K562 (cell line): ENCODE data around the gene MAPT. TPM values are rescaled to one million over a fixed set of nuclear protein-coding genes. Genes with fewer than 3 reads are reported as not detected.

Source experiments
- ATAC-seq: fragments of 200-7000 bp; cut with Tn5 transposase; 3 replicates; pipeline ENCODE4 v1.9.1; 2020; ENCODE audit warnings: moderate library complexity
- BruUV-seq: library from RNA; stranded (reverse); fragments of 400-500 nt; replicated peaks from 2 replicates; lab custom pipeline; 2021; lab: Mats Ljungman, UMichigan
- CTCF ChIA-PET: fragments of 300-600 bp; formaldehyde crosslinking; extraction: SDS; loops from one replicate; lab custom pipeline; 2021; ENCODE audit warnings: low intra/inter-chr PET ratio; lab: Yijun Ruan, JAX
- POLR2A ChIA-PET: fragments of 300-600, 350-650 bp; sonication (Branson Sonifier 250); formaldehyde crosslinking; extraction: SDS; loops from one replicate; lab custom pipeline; 2021; ENCODE audit warnings: antibody characterized with exemption, inconsistent platforms; lab: Yijun Ruan, JAX
- DNase-seq, 4 experiments: peaks; one replicate each; pipeline versions ENCODE4 v3.0.0 to v3.0.0-alpha.2; 2011 to 2018; ENCODE audit warnings: low spot score in 3 of 4, mixed read lengths in 3 of 4; ENCODE audit errors: extremely low read depth in 1 of 4
- FAIRE-seq: peaks from 2 replicates; lab custom pipeline; 2011; peaks lifted over from hg19 to GRCh38; lab: Jason Lieb, UNC
- H2AFZ ChIP-seq: 2 replicates; pipeline ENCODE4 v1.6.0; 2011; ENCODE audit warnings: low read depth, low read length, control low read depth, inconsistent platforms
- H3K27ac ChIP-seq: fragments of 200-600 bp; 3 replicates; pipeline ENCODE4 v1.8.0; 2011; ENCODE audit warnings: low read depth, mild to moderate bottlenecking, control low read depth, inconsistent platforms, low read length, moderate library complexity, mixed read lengths; ENCODE audit errors: extremely low read depth
- H3K27me3 ChIP-seq, 2 experiments: fragments of 300-600 bp in 1 of 2; 2 replicates in 1 of 2; 3 replicates in 1 of 2; pipeline versions ENCODE4 v1.6.0 to v1.8.0; 2011; ENCODE audit warnings: inconsistent platforms in 2 of 2, low read length in 2 of 2, mild to moderate bottlenecking in 1 of 2, mixed read lengths in 1 of 2, moderate library complexity in 1 of 2; ENCODE audit not compliant: control insufficient read depth in 2 of 2, insufficient read depth in 2 of 2
- H3K36me3 ChIP-seq: fragments of 300-600 bp; 3 replicates; pipeline ENCODE4 v1.8.0; 2011; ENCODE audit warnings: mild to moderate bottlenecking, low read length, inconsistent platforms; ENCODE audit not compliant: control insufficient read depth, insufficient read depth
- H3K4me1 ChIP-seq, 2 experiments: fragments of 200-600 bp in 1 of 2; replicated peaks in 1 of 2; 2 replicates in 1 of 2; 3 replicates in 1 of 2; pipeline versions ENCODE4 v1.5.1 to v1.8.0; 2011; ENCODE audit warnings: inconsistent platforms in 2 of 2, low read length in 2 of 2, mild to moderate bottlenecking in 1 of 2, mixed read lengths in 1 of 2, moderate library complexity in 1 of 2; ENCODE audit not compliant: control insufficient read depth in 2 of 2, insufficient read depth in 2 of 2
- H3K4me2 ChIP-seq: 2 replicates; pipeline ENCODE4 v1.6.1; 2011; ENCODE audit warnings: low read length, control low read depth, inconsistent platforms, mixed read lengths; ENCODE audit not compliant: insufficient read depth
- H3K4me3 ChIP-seq: fragments of 200-600 bp; sonication (generic), shearing (Covaris generic); 2 replicates; pipeline ENCODE4 v1.5.1; 2016; ENCODE audit warnings: control low read depth, inconsistent platforms
- H3K79me2 ChIP-seq: fragments of 200-600 bp; 3 replicates; pipeline ENCODE4 v1.8.0; 2011; ENCODE audit warnings: low read length, inconsistent platforms; ENCODE audit not compliant: control insufficient read depth, insufficient read depth
- H3K9ac ChIP-seq, 2 experiments: 2 replicates each; pipeline versions ENCODE4 v1.6.0 to v1.6.1; 2011; ENCODE audit warnings: low read depth in 2 of 2, low read length in 2 of 2, control low read depth in 1 of 2, inconsistent platforms in 1 of 2, mild to moderate bottlenecking in 1 of 2, mixed read lengths in 1 of 2; ENCODE audit not compliant: insufficient read depth in 1 of 2
- H3K9me1 ChIP-seq: one replicate; pipeline ENCODE4 v1.6.0; 2011; ENCODE audit warnings: inconsistent platforms, mild to moderate bottlenecking, low read length, moderate library complexity; ENCODE audit not compliant: control insufficient read depth, insufficient read depth
- H3K9me3 ChIP-seq: replicated peaks from 2 replicates; pipeline ENCODE4 v1.5.1; 2011; ENCODE audit warnings: low read depth, low read length, inconsistent platforms; ENCODE audit not compliant: control insufficient read depth, insufficient read depth
- H4K20me1 ChIP-seq: replicated peaks from 2 replicates; pipeline ENCODE4 v1.6.1; 2011; ENCODE audit warnings: low read length, inconsistent platforms, mixed read lengths; ENCODE audit not compliant: control insufficient read depth, insufficient read depth
- BCOR ChIP-seq: fragments of 450-650 bp; IDR thresholded peaks from 2 replicates; pipeline ENCODE4 v1.6.1; 2016
- RBM25 ChIP-seq: fragments of 200-400 bp; formaldehyde crosslinking; IDR thresholded peaks from 2 replicates; pipeline ENCODE4 v1.6.1; 2018; ENCODE audit warnings: low read length, low read depth, moderate library complexity; ENCODE audit not compliant: severe bottlenecking
- SMAD3 ChIP-seq: fragments of 450-650 bp; formaldehyde crosslinking; conservative IDR thresholded peaks from 2 replicates; pipeline ENCODE4 v1.4.0; 2020; ENCODE audit warnings: mild to moderate bottlenecking
- WGBS: fragments of 100-300 bp; shearing (Covaris generic); methylation state at CpG from one replicate; pipeline ENCODE4 v1.1.6; 2016; ENCODE audit warnings: low coverage, mixed read lengths; ENCODE audit not compliant: insufficient coverage; ENCODE audit errors: missing lambda C conversion rate; 5-methylcytosine and 5-hydroxymethylcytosine counted together
- in situ Hi-C: fragments of 300-500 bp; cut with MboI; formaldehyde crosslinking; loops from 4 replicates; pipeline ENCODE4 v1.15.0; 2018; ENCODE audit warnings: inconsistent platforms, mixed read lengths
- intact Hi-C: fragments of 100-400 bp; cut with micrococcal nuclease; formaldehyde crosslinking; loops from 2 replicates; pipeline ENCODE4 v1.14.2; 2022
- polyA plus RNA-seq, 8 experiments: library from polyadenylated mRNA; depleted of rRNA in 4 of 8; stranded (reverse) in 5 of 8; unstranded in 3 of 8; fragments of >200 nt; fragmentation: Nextera tagmentation in 2 of 8; fragmentation: Illumina TruSeq in 1 of 8; extraction: Ambion mirVana in 2 of 8; extraction: Trizol in 1 of 8; gene quantifications; 2 replicates each; pipeline versions ENCODE4 v1.2.1 to v1.2.3, GENCODE V29; 2011 to 2014; ENCODE audit warnings: inconsistent platforms in 1 of 8, missing spikeins in 1 of 8
- total RNA-seq, 7 experiments: library from RNA; depleted of rRNA in 6 of 7; stranded (reverse); fragments of >200 nt in 6 of 7; fragmentation: Illumina TruSeq in 2 of 7; extraction: Trizol in 2 of 7; gene quantifications; 2 replicates each; pipeline versions ENCODE4 v1.2.1 to v1.2.3, GENCODE V29; 2011 to 2021; ENCODE audit warnings: low replicate concordance in 1 of 7
- TF ChIP-seq, protein P1 (sequence below): fragments of 450-650 bp; formaldehyde crosslinking; IDR thresholded peaks from 2 replicates; pipeline ENCODE4 v1.4.0; 2020; ENCODE audit warnings: mild to moderate bottlenecking, mixed read lengths

Gene MAPT
- total and polyA plus RNA-seq, 9 of the 15 experiments (the other 6 are each of a cell fraction or from before 2014, with no cell fraction given): 0.04 to 1.1 (median 0.36) TPM

DNA sequence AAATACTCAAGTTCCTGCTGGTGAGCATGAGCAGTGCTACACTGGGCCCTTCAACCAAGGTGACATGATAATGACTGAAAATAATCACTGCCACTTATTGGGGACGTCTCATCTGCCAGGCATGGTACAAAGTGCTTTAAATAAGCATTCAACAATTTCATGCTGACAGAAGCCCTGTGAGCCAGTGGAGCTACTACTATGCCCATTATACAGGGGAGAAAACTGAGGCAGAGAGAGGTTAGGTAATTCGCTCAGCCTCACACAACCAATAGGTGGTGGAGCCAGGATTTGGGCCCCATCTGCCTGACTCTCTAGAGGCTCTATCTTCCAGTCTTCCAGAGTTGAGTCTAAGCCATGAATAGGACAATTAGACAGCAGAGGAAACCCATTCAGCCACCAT is 74.4 kb downstream of the MAPT start:
- BruUV-seq: no TSS peak
- ATAC-seq: no peak
- H3K27me3 ChIP-seq: peaks cover 18 to 28% of the 10 kb centered on the region in 2 experiments

More for the DNA sequence above, 74.4 kb downstream of the MAPT start:
- no peak overlapping the region for H3K4me3 ChIP-seq
- ChIA-PET CTCF (no interaction called here), POLR2A (interaction anchor here (0.6 to 0.8 kb wide), 2 partner anchors 14 to 649 kb away, joined by 3 to 4 read pairs; no protein-coding TSS in a partner anchor)
- H3K9ac ChIP-seq: no peak overlapping the region
- FAIRE-seq (no peak), DNase-seq (no peak)
- no peaks in the 10 kb centered on the region for H3K79me2 ChIP-seq
- H3K27ac ChIP-seq: no peak overlapping the region
- in situ Hi-C loops (no loop called here), intact Hi-C loops (no loop called here)
- WGBS: 0% methylated on average over 2 of the region's 2 CpGs
- no peaks in the 10 kb centered on the region for H3K9me1 ChIP-seq
- H4K20me1 ChIP-seq: 0 out of 2 replicates have a peak, but pooled peaks cover 3% of the 10 kb centered on the region
- no peaks in the 10 kb centered on the region for H3K9me3 ChIP-seq
- no peak overlapping the region for H2AFZ ChIP-seq
- no peak overlapping the region for H3K4me2 ChIP-seq
- H3K36me3 ChIP-seq: no peaks in the 10 kb centered on the region
- H3K4me1 ChIP-seq: peaks cover 0 to 6% of the 10 kb centered on the region in 2 experiments; a peak in 4 of 5 replicates
- TF ChIP-seq SMAD3 (CRISPR knock-in tag) (no peak), BCOR (0 out of 2 replicates have a peak, but pooled peaks have one; percentile 11), RBM25 (peak; percentile 87)
- TF ChIP-seq, protein P1, sequence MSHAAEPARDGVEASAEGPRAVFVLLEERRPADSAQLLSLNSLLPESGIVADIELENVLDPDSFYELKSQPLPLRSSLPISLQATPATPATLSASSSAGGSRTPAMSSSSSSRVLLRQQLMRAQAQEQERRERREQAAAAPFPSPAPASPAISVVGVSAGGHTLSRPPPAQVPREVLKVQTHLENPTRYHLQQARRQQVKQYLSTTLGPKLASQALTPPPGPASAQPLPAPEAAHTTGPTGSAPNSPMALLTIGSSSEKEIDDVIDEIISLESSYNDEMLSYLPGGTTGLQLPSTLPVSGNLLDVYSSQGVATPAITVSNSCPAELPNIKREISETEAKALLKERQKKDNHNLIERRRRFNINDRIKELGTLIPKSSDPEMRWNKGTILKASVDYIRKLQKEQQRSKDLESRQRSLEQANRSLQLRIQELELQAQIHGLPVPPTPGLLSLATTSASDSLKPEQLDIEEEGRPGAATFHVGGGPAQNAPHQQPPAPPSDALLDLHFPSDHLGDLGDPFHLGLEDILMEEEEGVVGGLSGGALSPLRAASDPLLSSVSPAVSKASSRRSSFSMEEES (CRISPR knock-in tag): no peak
